HG02678 (cell line): ENCODE data around the gene TIMM10B.

Source experiments
- ATAC-seq: cut with Tn5 transposase; IDR thresholded peaks from one replicate; pipeline ENCODE4 v1.9.1; 2021; ENCODE audit warnings: mild to moderate bottlenecking, moderate library complexity; ENCODE audit not compliant: unreplicated experiment

Gene TIMM10B, protein sequence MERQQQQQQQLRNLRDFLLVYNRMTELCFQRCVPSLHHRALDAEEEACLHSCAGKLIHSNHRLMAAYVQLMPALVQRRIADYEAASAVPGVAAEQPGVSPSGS

DNA sequence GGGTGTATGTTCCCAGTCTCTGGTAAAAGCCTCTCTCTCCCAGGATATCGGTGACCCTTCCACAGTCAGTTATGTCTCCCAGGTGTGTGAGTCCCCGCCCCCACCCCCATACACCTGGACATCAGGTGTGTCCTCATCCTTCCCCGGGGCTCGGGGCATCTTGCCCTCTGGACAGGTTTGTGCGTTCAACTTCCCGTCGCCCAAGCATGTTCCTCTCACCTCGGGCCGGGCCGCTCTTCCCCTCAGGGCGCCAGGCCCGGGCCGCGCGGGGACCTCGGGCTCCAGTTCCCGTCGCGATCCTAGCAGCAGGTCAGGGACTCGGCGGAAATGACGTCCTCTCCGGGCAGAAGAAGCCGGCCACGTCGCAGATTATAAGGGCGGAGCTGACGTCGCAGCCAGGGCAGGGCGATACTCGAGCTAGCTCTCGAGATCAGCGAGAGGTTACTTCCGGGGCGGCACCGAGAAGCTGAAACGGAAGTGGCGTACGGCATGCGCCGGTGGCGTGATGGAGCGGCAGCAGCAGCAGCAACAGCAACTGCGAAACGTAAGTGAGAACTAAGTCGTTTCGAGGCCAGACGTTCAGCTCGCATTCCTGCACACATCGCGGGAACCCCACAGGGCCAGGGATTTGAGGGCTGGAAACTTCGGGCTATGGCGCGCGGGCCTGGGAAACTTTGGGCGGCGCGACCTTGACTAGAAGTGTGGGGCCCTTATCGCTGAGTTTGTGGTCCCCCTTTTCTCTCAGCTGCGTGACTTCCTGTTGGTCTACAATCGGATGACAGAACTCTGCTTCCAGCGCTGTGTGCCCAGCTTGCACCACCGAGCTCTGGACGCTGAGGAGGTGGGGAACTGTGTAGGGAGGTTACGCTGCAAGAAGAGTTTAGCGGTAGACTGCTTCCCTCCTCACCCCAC, at the start of gene TIMM10B, which contains the start of gene ARFIP2:
TIMM10B (plus strand) TSS at position 490 of the 912 bp plus-strand sequence; CDS start at position 506, 16 bp downstream.
ARFIP2 (minus strand) TSS at position 320 of the 912 bp plus-strand sequence. CDS start 910 bp downstream, outside the sequence.
- peak; percentile 99 for ATAC-seq

DNA sequence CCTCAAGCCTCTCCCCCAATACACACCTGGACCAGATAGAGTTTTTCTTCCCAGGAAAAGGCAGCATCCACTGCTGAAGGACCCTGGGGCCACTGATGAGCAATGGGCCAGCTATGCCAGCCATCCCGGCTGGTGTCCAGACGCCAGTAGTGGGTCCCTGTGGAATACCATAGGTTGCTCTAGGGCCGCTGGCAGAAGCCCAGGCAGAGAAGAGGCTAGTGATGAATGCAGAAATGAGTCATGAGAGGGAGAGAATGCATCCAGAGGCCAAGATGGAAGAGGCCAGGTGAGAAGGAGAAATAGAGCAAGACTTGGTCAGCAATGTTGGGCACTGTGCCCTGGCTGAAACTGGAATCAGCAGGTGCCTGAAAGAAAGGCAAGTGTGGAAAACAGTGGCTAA, 49.4 kb upstream of the TIMM10B start:
- ATAC-seq = no peak

DNA sequence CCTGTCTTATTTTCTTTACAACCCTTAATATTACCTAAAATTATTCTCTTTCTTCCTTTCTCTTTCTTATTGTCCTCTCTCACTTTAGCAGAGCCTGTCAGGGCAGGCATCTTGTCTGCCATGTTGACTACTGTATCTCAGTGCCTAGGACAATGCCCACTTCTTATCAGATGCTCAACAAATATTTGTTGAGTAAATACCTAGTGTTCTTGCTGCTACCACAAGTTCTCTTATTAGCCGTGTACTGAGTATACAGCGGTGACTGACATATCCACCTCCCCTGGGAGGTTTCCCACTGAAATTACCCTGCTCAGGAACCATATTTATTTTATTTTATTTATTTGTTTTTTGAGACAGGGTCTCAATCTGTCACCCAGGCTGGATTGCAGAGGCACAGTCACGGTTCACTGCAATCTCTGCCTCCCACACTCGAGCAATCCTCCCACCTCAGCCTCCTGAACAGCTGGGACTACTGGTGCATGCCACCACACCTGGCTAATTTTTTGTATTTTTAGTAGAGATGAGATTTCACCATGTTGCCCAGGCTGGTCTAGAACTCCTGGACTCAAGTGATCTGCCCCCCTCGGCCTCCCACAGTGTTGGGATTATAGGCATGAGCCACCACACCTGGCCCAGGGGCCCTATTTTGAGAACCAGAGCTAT, 47.2 kb upstream of the TIMM10B start:
- ATAC-seq = no peak

DNA sequence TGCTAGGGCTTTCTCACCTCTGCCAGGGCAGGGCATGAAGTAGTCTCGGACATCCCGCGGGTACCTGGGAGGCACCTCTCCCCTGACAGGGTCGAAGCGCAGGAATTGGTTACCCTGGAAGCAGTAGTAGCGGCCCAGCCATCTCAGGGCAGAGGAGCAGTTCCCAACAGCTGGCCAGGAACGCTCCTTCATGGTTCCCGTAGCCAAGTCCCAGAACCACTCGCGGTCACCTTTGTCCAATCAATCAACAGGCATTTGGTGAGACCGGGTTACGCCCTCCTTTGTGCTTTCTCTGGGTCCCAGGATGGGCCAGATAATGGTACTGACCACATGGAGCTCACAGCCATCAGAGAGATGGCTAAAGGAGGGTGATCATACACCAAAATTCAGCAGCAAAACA, 43.9 kb upstream of the TIMM10B start:
- ATAC-seq = no peak

DNA sequence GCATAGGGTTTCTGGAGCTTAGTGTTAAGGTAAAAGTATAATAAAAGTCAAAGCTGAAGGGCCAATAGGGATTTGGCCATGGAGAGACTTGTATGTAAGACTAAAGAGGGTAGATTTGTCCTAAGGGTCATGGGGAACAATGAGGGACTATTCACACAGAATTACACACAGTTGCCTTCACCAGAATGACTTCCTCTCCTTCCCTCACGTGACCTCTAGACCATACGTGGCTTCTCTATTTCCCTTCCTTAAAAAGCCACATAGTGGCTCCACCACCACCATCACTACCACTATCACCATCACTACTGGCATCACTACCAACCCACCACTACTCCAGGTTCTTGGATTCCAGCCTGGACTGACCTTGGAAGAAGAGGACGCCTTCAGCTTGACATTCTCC, 43.3 kb upstream of the TIMM10B start:
- no peak for ATAC-seq

DNA sequence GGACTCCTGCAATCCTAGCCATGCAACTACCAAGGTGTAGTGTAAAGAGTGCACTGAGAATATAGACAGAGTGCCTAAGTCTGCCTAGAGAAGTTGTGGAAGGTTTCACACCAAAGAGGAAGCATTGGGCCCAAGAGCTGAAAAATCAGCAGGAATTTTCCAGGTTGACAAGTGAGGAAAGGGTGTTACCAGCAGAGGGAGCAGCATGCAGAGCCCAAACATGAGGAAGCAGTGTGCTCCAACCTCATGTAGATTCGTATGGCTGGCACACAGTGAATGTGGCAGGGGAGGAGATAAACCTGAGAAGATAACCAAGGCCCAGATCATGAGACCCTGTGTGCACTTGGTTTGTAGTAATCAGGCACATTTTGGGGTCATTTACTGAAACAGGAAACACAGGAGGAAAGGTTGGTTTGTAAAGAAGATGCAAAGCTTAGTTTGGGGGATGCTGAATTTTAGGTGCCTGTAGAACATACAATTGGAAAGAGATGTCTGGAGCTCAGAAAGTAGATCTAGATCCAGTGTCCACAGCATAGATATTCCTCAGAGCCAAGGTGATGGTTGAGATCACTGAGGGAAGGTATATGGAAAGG, 42.2 kb upstream of the TIMM10B start:
- no peak for ATAC-seq

DNA sequence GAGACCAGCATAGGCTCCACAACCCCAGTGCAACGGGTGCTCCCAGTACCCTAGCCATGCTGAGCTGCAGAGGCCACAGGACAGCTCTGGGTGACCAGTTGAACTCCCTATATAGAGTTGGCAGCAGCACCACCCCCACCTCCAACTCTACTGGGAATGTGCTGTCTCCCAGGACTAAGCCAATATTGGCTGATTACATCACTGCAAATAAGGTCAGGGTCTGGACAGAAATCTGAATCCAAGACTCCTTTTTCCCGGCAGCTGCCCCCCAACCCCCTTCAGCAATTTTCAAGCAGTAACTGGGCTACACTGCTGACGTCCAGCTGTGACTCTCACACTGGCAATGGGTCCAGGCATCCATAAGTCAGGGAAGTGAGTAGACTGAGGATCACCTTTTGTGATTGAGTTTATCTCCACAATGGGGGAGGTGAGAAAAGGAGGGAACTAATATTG, 40.4 kb upstream of the TIMM10B start, which contains the start of gene HPX:
HPX (minus strand) TSS at position 82 of the 453 bp plus-strand sequence; CDS start at position 58, 24 bp downstream.
- ATAC-seq = no peak

DNA sequence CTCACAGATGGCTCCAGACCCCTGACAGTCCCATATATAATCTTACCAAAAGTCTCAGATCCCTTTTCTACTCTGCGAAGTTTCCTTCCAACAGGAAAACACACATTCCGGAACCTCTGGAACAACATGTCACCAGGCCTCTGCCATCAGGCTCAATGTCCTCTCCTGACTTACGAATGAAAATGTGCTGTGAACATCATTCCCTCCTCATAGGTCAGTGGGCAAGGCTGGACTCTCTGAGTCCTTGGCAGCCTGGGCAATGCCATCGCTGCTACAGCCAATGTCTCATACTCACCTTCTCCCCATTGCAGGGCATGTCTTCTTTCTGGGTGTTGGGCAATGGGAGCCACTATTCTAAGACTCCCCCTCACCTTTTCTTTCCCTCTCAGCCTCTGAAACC, 38.9 kb upstream of the TIMM10B start:
- ATAC-seq = no peak

DNA sequence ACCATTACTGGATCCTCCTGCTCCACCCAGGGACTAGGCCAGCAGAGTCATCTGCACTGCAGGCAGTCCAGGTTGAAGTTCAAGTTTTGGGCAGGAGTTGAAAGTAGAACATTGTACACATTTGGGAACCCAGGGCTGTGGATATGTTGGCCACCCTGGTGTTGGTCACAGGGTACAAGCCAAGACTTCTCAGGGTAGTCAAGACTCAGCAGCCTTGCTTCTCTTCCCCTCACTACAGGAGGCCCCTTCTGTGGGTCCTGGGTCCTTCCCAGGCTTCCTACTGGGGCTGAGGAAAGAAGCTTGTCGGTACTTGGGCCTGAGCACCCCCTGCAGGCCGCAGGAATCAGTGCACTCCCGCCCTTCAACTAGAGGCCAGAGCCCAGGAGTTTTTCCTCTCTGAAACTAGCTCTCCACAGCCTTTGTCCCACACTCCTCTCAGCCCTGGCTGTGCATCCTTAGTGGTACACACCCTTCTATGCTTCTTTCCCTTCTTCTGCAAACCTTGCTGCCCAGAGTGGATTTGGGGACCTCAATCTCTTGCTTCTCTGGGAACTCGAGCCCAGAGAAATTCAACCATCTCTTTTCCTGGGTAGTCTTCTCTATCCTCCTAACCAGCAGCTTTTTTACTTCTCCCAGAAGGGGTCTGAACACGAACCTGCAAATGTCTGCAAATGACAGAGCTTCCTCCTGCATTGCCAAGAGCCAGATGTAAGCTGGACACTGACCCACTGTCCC, 37.9 kb upstream of the TIMM10B start:
- peak; percentile 75 for ATAC-seq

DNA sequence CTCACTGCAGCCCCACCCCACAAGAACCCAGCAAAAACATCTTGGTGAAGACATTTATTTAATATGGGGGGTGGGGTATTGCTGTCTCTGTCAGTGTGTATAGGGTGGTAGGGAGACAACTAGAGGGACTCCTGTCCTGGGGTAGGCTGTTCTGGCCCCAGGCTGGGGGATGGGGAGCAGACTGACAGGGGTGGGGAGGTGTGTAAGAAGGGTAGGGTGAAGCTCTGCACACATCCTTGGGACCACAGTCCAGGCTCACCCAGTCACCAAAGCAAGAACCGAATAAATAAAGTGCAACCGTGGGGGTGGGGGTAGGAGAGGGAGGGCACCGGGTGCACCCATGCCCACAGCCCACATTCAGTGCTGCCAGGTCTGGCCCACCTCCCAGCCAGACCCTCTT, 32.7 kb upstream of the TIMM10B start:
- ATAC-seq = no peak

DNA sequence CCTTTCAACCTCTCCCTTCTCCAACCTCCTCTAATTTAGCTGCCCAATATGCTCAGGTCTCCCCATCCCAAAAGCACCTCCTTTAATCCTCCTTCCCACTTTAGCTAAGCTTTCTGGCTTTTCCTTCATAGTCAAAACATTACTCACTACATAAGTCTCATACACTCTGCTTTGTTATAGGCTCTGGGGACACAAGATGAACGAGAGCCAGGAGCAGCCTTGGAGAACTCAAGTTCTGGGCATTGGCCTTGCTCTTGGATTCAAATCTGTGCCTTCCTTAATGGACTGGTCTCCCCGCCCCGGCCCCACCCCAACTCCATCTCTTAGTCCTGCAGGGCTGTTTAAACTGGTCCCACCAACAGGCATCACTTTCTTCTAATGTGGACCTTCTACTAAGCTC, 29.1 kb upstream of the TIMM10B start:
- ATAC-seq = no peak

DNA sequence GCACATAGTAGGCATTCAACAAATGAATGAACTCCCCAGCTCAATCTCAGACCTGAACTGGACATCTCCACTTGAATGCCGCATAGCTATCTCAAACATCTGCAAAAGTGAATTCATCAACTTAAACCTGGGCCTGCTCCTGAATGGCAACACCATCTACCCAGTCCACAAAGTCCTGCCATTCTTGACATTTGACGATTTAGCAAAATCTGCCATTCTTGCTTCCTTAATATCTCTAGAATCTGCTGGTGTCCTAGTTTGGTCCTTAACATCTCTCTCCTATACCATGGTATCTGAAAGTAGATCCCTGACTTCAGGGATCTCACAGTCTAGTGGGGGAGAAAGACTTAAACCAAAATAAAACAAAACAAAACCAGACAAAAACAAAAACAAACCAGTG, 28.1 kb upstream of the TIMM10B start:
- ATAC-seq = no peak

DNA sequence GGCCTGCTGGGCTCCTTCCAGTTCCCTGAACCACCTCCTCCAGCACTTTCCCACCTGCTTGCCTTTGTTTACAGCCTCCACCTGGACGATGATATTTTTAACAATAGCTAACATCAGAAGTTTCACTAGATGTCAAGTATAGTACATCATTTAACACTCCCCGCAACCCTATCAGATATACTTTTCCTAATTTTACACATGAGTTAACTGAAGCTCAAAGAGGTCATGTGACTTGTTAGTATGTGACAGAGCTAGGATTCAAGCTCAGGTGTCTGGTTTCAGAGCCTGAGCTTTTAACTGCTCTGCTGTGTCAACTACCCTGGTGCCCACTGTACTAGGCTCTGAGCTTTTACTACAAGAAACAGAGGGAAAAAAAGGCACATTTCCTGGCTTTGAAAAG, 26.2 kb upstream of the TIMM10B start:
- no peak for ATAC-seq

DNA sequence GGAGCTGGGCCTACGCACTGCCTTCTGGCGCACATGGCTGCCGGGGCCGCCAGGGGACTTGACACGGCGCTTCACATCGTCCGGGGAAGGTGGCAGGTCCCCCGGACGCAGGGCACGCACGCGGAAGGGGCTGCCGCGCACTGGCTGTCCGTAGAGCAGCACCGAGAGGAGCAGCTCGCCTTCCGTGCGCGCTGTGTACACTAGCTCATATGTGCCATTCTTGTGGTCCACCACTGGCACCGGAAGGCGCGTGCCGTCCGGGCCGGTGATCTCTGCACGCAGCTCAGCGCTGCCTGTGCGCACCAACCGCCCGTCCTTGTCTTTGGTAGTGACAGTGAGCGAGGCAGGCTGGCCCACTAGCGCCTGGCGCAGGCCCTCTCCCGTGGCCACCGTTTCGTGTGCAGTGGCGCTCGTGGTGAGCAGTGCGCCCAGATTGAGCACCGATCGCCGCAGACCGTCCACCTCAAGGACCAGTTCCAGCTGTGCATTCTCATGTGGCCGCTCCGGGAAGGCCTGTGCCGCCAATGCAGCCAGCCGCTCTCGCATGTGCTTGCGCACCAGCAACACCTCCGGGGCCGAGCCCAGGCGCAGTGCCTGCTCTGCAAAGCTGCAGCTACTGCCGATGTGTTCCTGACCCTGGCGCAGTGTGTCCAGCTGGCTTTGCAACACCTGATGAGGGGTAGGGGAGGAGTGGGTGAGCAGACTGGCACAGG, 24.8 kb upstream of the TIMM10B start:
- ATAC-seq = no peak

DNA sequence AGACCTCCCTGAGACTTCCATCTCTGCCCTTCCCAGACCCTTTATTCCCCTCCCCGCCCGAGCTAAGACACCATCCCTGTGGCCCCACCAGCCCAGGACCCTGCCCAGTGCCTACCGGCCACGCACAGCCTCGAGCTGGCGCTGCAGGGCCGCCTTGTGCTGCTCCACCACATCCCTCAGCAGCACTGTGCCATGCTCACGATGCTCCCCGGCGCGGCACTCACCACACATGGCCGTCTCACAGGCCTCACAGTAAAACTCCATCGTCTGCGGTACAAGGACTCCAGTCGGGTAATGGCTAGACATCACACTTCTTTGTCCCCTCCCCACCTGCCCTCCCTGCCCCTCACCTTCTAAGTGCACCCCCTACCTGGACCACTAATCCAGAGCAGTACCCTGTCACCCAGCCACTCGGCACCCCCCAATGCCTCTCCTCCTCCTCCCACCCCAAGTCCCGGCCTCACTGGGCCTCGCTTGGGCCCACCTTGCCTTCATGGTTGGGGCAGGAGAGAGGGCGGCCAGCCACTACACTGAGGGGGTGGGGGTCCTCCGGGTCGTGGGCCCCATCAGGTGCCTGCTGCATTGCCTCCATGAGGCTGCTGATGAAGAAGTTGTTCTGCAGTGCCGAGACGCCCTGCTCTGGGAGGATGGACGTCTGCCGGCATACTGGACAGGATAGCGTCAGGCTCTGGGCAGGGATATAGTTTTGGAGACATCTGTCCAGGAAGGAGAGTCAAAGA, 23.6 kb upstream of the TIMM10B start:
- ATAC-seq = no peak

DNA sequence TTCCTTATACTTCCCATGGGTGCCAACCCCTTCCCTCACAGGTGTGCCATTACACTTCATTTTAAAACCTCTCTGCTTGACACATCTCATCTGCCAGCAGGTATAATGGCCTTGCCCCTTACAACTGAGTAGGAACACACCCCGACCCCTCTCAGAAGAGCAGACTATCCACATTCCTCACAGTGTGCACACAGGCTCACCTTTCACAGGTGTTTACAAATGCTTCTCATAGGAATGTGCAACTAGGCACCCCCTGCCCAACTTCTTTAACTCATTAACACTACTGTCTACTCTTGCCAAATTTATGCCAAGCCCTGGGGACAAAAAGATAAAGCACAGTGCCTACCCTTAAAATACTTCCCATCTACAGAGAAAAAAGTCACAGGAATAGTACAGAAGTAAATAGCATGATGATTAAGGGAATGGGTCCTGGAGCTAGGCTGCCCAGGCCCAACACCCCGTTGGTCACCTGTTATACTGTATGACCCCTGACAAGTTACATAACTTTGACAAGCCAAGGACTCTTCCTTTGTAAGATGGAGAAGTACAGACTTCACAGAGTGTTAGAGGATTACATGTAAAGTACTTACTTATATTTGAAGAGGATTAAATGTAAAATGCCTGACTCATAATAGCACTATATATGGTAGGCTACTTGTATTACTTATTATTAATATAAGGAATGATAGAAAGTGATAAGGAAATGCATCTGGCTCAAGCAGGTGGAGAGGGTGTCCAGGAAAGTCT, 22.8 kb upstream of the TIMM10B start:
- ATAC-seq = no peak

DNA sequence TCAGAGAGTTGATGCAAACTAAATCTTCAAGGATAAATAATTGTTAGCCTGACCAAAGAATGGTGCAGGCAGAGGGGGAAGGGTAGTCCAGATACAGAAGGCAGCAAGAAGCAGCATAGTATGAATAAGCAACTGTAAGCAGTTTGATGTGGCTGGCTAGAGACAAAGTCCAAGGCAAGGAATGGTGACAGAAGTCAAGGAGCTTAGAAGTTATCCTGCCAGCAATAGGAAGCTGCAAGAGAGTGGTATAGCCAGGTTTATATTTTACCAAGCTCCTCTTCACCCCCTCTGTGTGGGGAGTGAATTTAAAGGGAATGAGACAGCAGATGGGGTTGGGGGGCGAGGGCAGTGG, 22.2 kb upstream of the TIMM10B start:
- no peak for ATAC-seq

DNA sequence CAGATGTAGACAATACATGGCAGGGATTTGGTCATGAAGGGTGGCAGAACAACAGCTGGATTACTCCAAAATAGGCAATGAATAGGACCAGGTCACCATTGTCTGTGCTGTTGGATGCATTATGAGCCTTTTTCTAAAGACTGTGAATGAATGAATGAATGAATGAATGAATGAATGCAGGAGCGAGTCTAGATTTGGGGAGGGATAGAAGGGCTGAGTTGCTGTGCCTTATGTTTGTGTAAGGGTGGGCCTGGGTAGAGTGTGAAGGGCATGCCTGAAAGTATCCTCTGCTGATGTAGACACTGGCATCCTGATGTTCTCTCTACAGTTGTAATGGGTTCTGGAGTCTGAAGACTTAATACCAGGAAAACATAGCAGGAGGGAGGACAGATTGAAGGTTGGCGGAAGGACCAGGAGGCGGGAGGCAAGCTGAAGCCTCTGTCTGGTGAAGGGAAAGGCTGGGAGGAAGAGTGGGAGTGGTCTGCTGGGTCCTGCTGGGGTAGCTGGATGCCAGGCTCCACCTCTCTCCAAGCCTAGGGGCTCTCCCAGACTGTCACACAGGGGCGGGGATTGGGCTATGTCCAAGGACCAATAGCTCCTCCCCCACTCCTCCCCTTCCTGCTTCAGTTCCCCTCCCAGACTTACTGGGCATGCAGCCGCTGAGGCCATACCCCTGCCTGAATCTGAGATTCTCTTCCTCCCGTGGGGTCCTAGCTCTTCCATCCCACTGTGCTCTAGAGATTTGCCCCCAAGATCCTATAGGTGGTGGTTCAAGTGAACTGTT, 12.4 kb upstream of the TIMM10B start:
- ATAC-seq = no peak
